Lung (tissue), 12 donors: Measurements from ENCODE around the gene COL8A2. TPM values are rescaled to one million over a fixed set of nuclear protein-coding genes. Genes with fewer than 3 reads are reported as not detected.

Source experiments
- ATAC-seq: fragments of 200-7000 bp; cut with Tn5 transposase; one replicate; pipeline ENCODE4 v1.9.1; 2020; ENCODE audit warnings: moderate number of reproducible peaks; ENCODE audit not compliant: insufficient read depth, low FRiP score
- DNase-seq, 3 donors: peaks; one replicate each; pipeline ENCODE4 v3.0.0-alpha.2; 2013 to 2017
- H3K27ac ChIP-seq, 2 donors: one replicate each; pipeline ENCODE4 v1.5.1; 2013; ENCODE audit warnings: mild to moderate bottlenecking in 2 of 2, moderate library complexity in 2 of 2, control low read depth in 1 of 2, inconsistent platforms in 1 of 2, low read depth in 1 of 2, low read length in 1 of 2
- H3K27me3 ChIP-seq, 3 donors: one replicate each; pipeline ENCODE4 v1.5.1; 2013; ENCODE audit warnings: low read length in 2 of 3; ENCODE audit not compliant: control insufficient read depth in 3 of 3, insufficient read depth in 3 of 3
- H3K36me3 ChIP-seq, 4 donors: one replicate each; pipeline ENCODE4 v1.5.1; 2013; ENCODE audit warnings: low read length in 4 of 4, mild to moderate bottlenecking in 1 of 4, moderate library complexity in 1 of 4; ENCODE audit not compliant: control insufficient read depth in 4 of 4, insufficient read depth in 4 of 4
- H3K4me1 ChIP-seq, 5 donors: one replicate each; pipeline ENCODE4 v1.5.1; 2013; ENCODE audit warnings: low read length in 5 of 5, mild to moderate bottlenecking in 2 of 5, moderate library complexity in 1 of 5; ENCODE audit not compliant: control insufficient read depth in 5 of 5, insufficient read depth in 5 of 5
- H3K4me3 ChIP-seq: one replicate; pipeline ENCODE4 v1.5.1; 2013; ENCODE audit warnings: mild to moderate bottlenecking, control low read depth, moderate library complexity
- H3K9ac ChIP-seq, 2 donors: one replicate each; pipeline ENCODE4 v1.5.1; 2013; ENCODE audit warnings: low read length in 2 of 2, control low read depth in 1 of 2; ENCODE audit not compliant: insufficient read depth in 1 of 2
- H3K9me3 ChIP-seq, 4 donors: one replicate each; pipeline ENCODE4 v1.5.1; 2013; ENCODE audit warnings: low read length in 3 of 4, mild to moderate bottlenecking in 1 of 4, moderate library complexity in 1 of 4; ENCODE audit not compliant: control insufficient read depth in 4 of 4, insufficient read depth in 3 of 4
- WGBS, 2 donors: extraction: QIAGEN DNeasy Blood & Tissue Kit; methylation state at CpG; one replicate each; pipeline ENCODE4 v1.1.7; 2013; 5-methylcytosine and 5-hydroxymethylcytosine counted together
- polyA plus RNA-seq, 2 donors: library from polyadenylated mRNA; stranded (reverse); fragments of 200-250 nt; gene quantifications; one replicate each; pipeline ENCODE4 v1.2.1, GENCODE V29; 2013
- total RNA-seq, 2 donors: library from RNA; depleted of rRNA in 1 of 2; stranded (reverse); fragments of >200 nt in 1 of 2; gene quantifications; one replicate each; pipeline ENCODE4 v1.2.1, GENCODE V29; 2014 to 2021
- TF ChIP-seq, protein P1 (sequence below): IDR thresholded peaks from 2 replicates; pipeline ENCODE4 v1.5.1; 2012; ENCODE audit warnings: mild to moderate bottlenecking; ENCODE audit errors: control extremely low read depth, extremely low read depth
- donor health status: control.
- donor health status: control.
- donor health status: Bipolar disorder and iron deficiency.
- donor health status: healthy.
- donor health status: DM: yes; HTN: yes; CAD: no.

COL8A2 gene
- total and polyA plus RNA-seq, 4 donors = 2.0 to 6.0 (median 3.3) TPM

DNA sequence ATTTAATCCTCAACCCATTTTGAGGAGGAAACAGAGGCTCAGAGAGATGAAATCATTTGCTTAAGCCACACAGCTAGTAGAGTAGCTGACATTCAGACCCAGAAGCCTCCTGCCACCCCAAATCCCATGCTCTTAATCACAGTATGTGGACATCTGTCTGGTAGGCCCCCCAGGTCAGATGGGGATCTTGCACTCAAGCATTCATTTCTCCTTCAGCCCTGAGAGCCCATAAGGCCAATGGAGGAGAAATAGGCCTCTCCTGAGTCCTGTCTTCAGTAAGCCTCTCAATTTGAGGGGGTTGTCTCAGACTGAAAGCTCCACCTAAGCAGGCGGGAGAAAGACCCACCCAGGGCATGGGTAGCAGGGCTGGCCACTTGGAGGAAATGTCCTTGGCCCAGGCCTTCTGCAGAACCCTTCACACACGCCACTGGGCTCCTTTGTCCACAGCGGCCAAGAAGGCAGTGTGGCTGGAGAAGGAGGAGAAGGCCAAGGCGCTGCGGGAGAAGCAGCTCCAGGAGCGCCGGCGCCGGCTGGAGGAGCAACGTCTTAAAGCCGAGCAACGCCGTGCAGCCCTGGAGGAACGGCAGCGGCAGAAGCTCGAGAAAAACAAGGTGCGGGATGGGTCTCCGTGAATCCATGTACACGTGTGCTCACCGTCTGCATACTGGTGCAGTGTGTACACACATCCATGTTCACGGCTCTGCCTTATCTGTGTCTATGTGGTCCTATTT lies 47.2 kb upstream of the COL8A2 start:
- 96 to 99% methylated on average over 21 of the region's 21 CpGs for WGBS, 2 donors
- peaks cover 0 to 2% (median 0%) of the 10 kb centered on the region in 4 donors for H3K9me3 ChIP-seq
- no peak for DNase-seq
- H3K36me3 ChIP-seq = peaks cover 18 to 69% (median 53%) of the 10 kb centered on the region in 4 donors
- H3K27me3 ChIP-seq = no peaks in the 10 kb centered on the region
- no peak overlapping the region for H3K4me3 ChIP-seq
- no peak for ATAC-seq
- TF ChIP-seq, protein P1, sequence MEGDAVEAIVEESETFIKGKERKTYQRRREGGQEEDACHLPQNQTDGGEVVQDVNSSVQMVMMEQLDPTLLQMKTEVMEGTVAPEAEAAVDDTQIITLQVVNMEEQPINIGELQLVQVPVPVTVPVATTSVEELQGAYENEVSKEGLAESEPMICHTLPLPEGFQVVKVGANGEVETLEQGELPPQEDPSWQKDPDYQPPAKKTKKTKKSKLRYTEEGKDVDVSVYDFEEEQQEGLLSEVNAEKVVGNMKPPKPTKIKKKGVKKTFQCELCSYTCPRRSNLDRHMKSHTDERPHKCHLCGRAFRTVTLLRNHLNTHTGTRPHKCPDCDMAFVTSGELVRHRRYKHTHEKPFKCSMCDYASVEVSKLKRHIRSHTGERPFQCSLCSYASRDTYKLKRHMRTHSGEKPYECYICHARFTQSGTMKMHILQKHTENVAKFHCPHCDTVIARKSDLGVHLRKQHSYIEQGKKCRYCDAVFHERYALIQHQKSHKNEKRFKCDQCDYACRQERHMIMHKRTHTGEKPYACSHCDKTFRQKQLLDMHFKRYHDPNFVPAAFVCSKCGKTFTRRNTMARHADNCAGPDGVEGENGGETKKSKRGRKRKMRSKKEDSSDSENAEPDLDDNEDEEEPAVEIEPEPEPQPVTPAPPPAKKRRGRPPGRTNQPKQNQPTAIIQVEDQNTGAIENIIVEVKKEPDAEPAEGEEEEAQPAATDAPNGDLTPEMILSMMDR = no peak
- peaks cover 0 to 9% (median 0%) of the 10 kb centered on the region in 5 donors for H3K4me1 ChIP-seq
- no peak overlapping the region for H3K9ac ChIP-seq
- H3K27ac ChIP-seq = peak overlapping the region in 1 of 2 donors; percentile 34

DNA sequence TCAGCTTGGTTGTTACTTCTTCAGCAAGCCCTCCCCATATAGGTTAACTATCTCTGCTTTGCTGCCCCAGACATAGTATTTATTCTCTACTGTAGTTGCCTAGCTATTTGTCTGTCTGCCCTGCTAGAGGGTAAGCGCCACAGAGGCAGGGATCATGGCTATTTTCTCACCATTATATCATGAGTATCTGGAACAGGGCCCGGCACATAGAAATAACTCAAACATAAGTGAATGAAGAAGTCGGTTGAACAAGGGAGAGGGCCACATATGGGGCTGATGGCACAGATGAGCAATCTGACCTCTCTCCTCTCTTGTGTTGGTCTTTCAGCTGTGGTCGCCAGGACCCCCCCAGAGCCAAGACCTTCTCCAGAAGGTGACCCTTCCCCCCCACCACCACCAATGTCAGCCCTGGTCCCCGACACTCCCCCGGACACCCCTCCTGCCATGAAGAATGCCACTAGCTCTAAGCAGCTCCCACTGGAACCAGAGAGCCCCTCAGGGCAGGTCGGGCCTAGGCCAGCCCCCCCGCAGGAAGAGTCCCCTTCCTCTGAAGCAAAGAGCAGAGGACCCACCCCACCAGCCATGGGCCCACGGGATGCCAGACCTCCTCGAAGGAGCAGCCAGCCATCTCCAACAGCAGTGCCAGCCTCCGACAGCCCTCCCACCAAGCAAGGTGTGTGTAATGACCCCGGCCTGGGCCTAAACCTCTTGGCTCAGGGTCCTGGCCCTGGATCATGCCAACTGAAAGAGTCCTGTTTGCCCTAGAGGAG lies 45.8 kb upstream of the COL8A2 start:
- peaks cover 0 to 2% (median 0%) of the 10 kb centered on the region in 4 donors for H3K9me3 ChIP-seq
- 88 to 91% methylated on average over 12 of the region's 12 CpGs for WGBS, 2 donors
- no peak for ATAC-seq
- TF ChIP-seq, protein P1 = no peak
- no peaks in the 10 kb centered on the region for H3K27me3 ChIP-seq
- DNase-seq = no peak
- peaks cover 0 to 11% (median 0%) of the 10 kb centered on the region in 5 donors for H3K4me1 ChIP-seq
- H3K27ac ChIP-seq = peak overlapping the region in 1 of 2 donors; percentile 81
- no peak overlapping the region for H3K9ac ChIP-seq
- H3K4me3 ChIP-seq = no peak overlapping the region
- peaks cover 17 to 55% (median 45%) of the 10 kb centered on the region in 4 donors for H3K36me3 ChIP-seq

DNA sequence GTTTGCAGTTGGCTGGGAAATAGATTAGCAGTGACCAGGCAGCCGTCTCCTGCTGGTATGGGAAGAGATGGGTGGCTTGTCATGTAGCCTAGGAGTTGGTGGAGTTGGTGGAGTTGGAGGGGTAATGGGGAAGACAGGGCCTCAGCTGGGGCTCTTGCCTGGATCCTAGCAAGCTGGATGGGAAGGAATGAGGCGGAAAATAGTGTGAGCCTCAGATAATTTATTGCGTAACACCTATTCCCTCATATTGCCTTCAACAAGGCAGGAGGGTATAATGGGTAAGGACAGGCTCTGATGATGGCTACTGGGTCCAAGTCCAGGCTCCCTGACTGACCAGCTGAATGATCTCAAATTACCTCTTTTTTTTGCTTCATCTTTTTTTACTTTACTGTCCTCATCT lies 43.5 kb upstream of the COL8A2 start:
- Histone ChIP-seq H3K9ac (no peak overlapping the region), H3K27ac (no peak overlapping the region), H3K4me3 (no peak overlapping the region), H3K27me3 (no peaks in the 10 kb centered on the region), H3K36me3 (peaks cover 11 to 34% (median 28%) of the 10 kb centered on the region in 4 donors), H3K4me1 (peaks cover 0 to 12% (median 5%) of the 10 kb centered on the region in 5 donors), H3K9me3 (peaks cover 0 to 2% (median 0%) of the 10 kb centered on the region in 4 donors)
- 83 to 89% methylated on average over 3 of the region's 3 CpGs for WGBS, 2 donors
- TF ChIP-seq, protein P1 = no peak
- ATAC-seq (no peak), DNase-seq (peak in 1 of 3 donors; percentile 19)
